NCI-H2227 (cell line): ENCODE results near the gene GABRA4.

Experiments
- DNase-seq: peaks from one replicate; lab custom pipeline; 2025; ENCODE audit not compliant: unreplicated experiment; lab: John Stamatoyannopoulos, UW

GABRA4 gene

GRCh38 chr4:46931981-46932380 is 61.4 kb downstream of the GABRA4 start:
- no peak for DNase-seq

GRCh38 chr4:46930891-46931290 is 62.5 kb downstream of the GABRA4 start:
- no peak for DNase-seq

- DNase-seq, result no peak
Measured at GRCh38 chr4:46927201-46927600, 66.2 kb downstream of the GABRA4 start.

GRCh38 chr4:46924789-46925529 is 68.4 kb downstream of the GABRA4 start:
- DNase-seq, result no peak

GRCh38 chr4:46922205-46922604 is 71.2 kb downstream of the GABRA4 start:
- DNase-seq, result no peak

GRCh38 chr4:46909078-46909477 is 84.3 kb downstream of the GABRA4 start, which contains the start of gene COX7B2:
COX7B2 (minus strand) TSS chr4:46909245; CDS start chr4:46735192, 174,053 bp downstream.
- no peak for DNase-seq

GRCh38 chr4:46908148-46908547 is 85.2 kb downstream of the GABRA4 start:
- DNase-seq, result no peak

GRCh38 chr4:46900082-46900481 is 93.3 kb downstream of the GABRA4 start:
- DNase-seq, result no peak

- no peak for DNase-seq
Measured at GRCh38 chr4:46894826-46895225, 98.6 kb downstream of the GABRA4 start.

- DNase-seq, result no peak
Measured at GRCh38 chr4:46890056-46890455, 103.3 kb downstream of the GABRA4 start.

GRCh38 chr4:46889410-46889809 is 104.0 kb downstream of the GABRA4 start:
- DNase-seq, result no peak

GRCh38 chr4:46886711-46887110 is 106.7 kb downstream of the GABRA4 start:
- no peak for DNase-seq

- no peak for DNase-seq
Measured at GRCh38 chr4:46878641-46879040, 114.7 kb downstream of the GABRA4 start.

- DNase-seq, result no peak
Measured at GRCh38 chr4:46874811-46875210, 118.6 kb downstream of the GABRA4 start.

GRCh38 chr4:46870411-46870810 is 123.0 kb downstream of the GABRA4 start:
- DNase-seq, result no peak
